LNCaP clone FGC (cell line): Measurements from ENCODE around the gene NOS1.
"Not testable (repeated sequence)": the region's sequence is repeated elsewhere in the genome, so short reads cannot be mapped to it uniquely, and the experiment has no call there.

ENCODE experiments used
- DNase-seq: peaks from one replicate; pipeline ENCODE4 v3.0.0-alpha.2; 2011; ENCODE audit warnings: low read depth
- H3K4me3 ChIP-seq: 2 replicates; pipeline ENCODE4 v1.5.1; 2011; ENCODE audit warnings: mild to moderate bottlenecking, low read depth, low read length, control low read depth
- CTCF ChIP-seq: IDR thresholded peaks from 2 replicates; pipeline ENCODE4 v1.5.1; 2012; ENCODE audit warnings: mild to moderate bottlenecking; ENCODE audit not compliant: control insufficient read depth, insufficient read depth; ENCODE audit errors: extremely low read depth

The NOS1 gene

GRCh38 chr12:117402363-117402762, 40.9 kb upstream of the NOS1 start:
- no peak for DNase-seq
- TF ChIP-seq CTCF: no peak
- no peak overlapping the region for H3K4me3 ChIP-seq

GRCh38 chr12:117400912-117401311, 39.5 kb upstream of the NOS1 start:
- no peak for TF ChIP-seq CTCF
- DNase-seq: no peak
- no peak overlapping the region for H3K4me3 ChIP-seq

GRCh38 chr12:117398482-117398881, 37.1 kb upstream of the NOS1 start:
- DNase-seq, H3K4me3 ChIP-seq: not testable (repeated sequence)

GRCh38 chr12:117395766-117396165, 34.3 kb upstream of the NOS1 start:
- TF ChIP-seq CTCF: no peak
- DNase-seq: no peak
- H3K4me3 ChIP-seq: no peak overlapping the region

- no peak for DNase-seq
- no peak overlapping the region for H3K4me3 ChIP-seq
- TF ChIP-seq CTCF: no peak
These were observed 33.1 kb upstream of the NOS1 start for GRCh38 chr12:117394491-117394890.

GRCh38 chr12:117393656-117394055, 32.2 kb upstream of the NOS1 start:
- DNase-seq: no peak
- TF ChIP-seq CTCF: no peak
- no peak overlapping the region for H3K4me3 ChIP-seq

- no peak for TF ChIP-seq CTCF
- no peak for DNase-seq
- H3K4me3 ChIP-seq: no peak overlapping the region
These were observed 29.4 kb upstream of the NOS1 start for GRCh38 chr12:117390866-117391265.
